HG03045 (cell line): ENCODE results near the gene ALPP.
"Not testable (repeated sequence)": the region's sequence is repeated elsewhere in the genome, so short reads cannot be mapped to it uniquely, and the experiment has no call there.

Source experiments
- ATAC-seq: cut with Tn5 transposase; IDR thresholded peaks from one replicate; pipeline ENCODE4 v1.9.1; 2021; ENCODE audit warnings: mild to moderate bottlenecking, moderate library complexity; ENCODE audit not compliant: unreplicated experiment

The ALPP gene

DNA sequence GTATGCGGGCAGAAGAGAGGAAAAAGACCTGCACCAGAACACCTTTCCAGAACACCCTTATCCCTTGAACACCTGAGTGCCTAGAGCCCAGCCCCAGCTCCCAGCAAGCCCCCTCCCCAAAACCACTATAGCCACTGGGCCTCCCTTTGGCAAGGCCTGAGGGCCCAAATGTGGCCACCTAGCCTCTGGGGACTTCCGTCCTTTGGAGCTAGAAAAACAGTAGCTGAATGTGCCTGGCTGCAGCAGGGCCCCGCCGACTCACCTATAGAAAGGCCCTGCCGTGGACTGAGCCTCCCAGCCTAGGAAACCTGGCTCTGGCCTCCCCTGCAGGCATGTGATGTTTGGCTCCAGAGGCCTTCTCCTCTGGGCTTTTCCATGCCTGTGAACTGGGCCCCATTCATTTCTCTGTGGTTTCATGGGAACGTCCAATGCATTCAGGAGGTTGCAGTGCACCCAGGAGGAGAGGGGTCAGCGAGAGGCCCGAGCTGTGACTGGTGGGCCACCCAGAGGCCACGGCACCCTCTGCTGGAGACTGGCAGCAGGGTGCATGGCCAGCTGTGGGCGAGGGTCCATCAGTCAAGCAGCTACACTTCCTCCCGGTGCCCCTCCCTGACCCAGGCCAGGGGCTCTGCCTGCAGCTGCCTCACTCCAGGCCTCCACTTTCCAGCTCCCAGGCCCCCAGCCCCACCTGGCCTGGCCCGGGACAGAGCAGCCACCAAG is 15.3 kb upstream of the ALPP start:
- not testable (repeated sequence) for ATAC-seq

DNA sequence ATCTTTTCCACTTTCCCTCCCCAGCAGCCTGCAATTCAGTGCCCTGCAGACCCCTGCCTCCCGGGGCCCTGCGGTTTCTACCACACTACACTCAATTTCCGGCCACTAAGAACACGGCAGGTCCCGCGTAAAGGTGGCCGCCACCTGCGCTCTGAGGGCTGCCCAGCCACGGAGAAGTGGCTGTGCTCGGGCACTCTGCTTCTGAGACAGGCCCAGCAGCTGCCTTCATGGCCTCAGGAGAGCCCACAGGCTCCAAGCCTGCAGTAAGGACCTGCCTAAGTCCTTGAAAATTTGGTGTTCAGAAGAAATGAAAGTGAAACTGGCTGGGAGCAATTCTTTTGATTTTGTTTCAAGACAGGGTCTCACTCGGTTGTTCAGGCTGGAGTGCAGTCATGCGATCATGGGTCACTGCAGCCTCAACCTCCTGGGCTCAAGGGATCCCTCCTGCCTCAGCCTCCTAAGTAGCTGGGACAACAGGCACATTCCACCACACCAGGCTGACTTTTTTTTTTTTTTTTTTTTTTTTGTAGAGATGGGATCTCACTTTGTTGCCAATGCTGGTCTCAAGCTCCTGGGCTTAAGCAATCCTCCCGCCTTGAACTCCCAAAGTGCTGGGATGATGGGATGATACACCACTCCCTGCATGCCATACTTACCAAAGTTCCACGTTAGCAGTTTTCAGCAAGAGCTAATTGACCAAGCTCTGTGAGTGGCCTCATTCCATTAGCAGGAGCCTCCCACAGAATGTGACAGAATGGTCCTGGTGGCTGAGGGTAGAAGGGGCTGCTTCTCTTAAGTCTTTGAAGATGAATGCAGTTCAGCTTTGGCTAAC is 14.6 kb upstream of the ALPP start:
- ATAC-seq, result no peak

DNA sequence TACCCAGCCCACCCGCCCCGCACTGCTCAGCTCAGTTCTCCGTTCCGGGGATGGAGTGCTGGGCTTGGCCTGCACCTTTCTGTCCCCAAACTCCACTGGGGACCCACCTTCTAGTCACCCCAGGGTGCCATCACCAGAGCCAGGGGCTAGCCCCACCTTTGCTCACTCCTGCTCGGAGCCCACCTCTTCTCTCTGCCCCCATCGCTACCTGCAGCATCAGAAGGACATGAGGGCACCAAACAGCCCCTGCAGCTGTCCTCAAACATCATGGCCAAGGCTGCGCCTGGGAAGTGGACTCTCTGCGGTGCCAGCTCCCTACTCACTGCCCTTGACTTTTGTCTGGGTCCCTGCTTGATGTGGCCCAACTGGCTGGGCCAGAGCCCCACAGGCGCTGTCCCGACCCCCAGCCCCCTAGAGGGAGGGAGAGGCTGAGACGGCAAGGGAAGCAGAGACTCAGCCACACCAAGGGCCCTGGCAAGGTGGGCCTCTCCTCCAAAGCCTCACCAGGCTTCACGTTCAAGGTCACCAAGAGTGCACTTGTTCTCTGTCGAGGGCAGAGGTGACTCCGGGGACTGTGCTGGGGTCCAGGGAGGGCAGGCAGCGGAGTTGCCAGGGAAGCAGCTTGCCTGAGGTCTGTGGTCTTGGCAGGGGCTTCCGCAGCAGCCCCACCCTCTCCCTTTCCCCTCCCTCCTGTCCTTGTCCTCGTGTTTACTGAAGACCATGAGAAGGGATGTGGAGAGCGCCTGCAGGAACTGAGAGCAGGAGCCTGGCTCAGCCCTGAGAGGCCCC is 13.6 kb upstream of the ALPP start:
- ATAC-seq, result not testable (repeated sequence)

DNA sequence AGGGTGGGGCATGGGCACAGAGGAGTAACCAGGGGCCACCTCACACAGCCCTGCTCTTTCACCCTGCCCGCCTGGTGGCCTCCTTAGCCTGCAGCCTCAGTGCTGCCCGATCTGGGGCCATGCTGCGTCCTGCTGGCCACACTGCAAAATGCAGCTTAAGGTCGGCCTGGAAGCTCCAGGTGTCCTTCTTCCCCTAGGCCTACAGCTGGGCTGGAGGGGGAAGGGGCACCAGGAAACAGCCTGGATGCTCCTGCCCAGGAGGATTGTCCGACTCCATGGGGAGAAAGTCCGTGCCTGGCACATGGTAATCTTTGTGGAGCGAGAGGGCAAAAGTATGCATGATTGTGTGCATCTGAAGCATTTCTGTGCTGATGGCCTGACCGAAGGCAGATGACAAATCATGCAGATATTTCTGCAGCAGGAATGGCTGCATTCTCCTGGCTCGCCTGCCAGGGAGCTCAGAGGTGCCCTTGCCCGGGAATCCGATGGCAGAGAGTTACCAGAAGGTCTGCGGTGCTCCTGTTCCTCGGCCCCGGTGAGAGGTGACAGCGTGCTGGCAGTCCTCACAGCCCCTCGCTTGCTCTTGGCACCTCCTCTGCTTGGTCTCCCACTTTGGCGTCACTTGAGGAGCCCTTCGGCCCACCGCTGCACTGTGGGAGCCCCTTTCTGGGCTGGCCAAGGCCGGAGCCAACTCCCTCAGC is 12.8 kb upstream of the ALPP start:
- no peak for ATAC-seq

DNA sequence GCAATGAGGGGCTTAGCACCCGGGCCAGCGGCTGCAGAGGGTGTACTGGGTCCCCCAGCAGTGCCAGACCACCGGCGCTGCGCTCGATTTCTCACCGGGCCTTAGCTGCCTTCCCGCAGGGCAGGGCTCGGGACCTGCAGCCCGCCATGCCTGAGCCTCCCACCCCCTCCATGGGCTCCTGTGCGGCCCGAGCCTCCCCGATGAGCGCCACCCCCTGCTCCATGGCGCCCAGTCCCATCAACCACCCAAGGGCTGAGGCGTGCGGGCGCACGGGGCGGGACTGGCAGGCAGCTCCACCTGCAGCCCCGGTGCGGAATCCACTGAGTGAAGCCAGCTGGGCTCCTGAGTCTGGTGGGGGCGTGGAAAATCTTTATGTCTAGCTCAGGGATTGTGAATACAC is 12.1 kb upstream of the ALPP start:
- not testable (repeated sequence) for ATAC-seq

DNA sequence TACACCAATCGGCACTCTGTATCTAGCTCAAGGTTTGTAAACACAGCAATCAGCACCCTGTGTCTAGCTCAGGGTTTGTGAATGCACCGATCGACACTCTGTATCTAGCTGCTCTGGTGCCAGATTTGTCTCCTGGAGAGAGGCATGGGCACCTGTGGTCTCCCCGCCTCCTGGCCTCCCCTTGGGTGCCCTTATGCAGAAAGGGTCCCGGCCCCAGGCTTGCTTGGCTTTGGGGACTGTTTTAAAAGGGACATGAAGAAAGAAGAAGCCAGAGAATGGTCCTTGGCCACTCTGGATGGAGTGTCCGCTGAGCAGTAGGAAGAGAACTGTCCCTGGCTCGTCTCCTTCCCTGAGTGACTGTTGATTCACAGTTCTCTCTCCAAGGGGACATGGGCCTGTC is 11.5 kb upstream of the ALPP start:
- ATAC-seq, result no peak

DNA sequence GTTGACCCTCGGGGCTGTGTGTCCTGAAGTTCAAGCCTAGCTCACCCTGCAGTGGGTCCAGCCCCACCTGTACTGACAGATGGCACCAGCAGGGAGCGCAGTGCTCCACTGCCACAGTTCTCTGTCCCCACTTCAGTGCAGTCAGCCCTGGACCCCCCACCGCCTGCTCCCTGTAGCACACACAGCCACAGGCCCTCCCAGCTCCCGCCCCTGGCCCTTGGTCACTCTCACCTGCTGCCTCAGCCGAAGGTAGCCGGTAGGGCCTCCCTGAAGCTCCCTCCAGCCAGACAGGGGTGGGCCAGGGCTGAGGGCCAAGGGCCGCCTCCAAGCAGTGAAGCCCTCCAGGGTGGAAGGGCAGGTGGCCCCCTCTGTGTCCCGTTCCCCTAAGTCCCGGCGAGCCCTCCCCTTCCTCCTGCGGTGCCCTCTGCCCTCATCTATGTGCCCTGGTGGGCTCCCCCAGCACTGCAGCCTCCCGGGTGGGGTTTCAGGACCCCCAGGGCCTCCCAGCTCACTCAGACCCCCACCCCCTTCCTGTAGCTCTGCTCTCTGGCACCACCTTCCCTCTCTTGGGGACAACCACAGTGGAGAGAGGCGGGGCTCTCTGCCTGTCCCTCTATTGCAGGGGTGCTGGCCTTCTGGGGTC is 10.8 kb upstream of the ALPP start:
- no peak for ATAC-seq

DNA sequence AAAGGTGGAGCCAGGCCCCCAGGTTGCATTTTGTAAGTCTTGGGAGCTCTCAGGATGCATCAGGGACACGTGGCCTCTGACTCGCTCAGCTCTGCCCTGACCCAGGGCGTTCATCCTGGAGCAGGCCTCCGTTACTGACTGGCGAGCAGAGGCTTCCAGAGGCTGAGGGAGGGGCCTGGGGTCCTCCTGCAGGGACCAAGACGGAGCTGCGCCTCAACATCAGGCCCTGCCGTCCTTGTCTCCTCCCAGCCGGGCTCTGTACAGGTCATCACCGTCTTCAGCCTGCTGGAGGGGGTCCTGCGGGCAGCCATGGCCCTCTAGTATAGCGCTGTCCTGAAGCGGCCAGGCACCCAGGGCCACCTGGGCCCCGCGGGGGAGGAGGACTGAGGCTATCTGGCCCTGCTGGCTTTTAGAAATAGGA is 10.2 kb upstream of the ALPP start:
- ATAC-seq, result no peak

DNA sequence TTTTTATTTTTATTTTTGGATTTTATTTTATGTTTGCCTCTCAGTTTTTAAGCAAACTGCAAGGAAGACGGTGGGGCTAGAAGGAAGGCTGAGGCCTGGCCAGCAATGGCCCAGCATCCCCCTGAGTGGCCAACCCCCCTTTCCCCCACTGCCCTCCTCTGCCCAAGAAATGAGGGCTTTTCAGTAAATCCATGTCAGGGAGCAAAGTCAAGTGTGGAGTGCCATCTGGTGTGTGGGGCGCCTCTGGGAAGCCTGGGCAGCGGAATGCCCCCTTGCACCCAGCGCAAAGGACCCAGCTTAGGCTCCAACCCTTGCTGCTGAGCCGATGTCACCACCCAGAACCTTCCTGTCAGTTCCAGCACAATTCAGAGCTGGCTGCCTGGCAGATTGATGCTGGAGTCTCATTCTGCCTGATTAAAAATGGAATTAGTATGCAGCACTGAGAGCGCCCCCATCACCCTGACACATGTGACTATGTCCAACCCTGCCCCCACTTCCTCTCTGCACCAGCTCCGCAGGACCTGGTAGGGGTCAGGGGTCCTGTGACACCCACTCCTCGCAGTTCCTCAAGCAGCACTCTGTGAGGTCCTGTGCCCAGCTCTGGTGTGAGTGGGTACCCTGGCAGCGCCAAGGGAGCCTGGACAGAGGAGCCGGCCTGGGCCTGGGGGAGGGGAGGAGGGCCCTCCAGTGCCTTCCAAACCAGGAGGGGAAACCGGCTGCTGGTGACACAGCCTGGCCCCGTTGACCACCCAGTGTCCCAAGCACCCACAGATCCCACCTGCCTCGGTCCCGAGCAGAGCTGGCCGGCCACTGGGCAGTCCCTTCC is 9.2 kb upstream of the ALPP start:
- ATAC-seq, result no peak

DNA sequence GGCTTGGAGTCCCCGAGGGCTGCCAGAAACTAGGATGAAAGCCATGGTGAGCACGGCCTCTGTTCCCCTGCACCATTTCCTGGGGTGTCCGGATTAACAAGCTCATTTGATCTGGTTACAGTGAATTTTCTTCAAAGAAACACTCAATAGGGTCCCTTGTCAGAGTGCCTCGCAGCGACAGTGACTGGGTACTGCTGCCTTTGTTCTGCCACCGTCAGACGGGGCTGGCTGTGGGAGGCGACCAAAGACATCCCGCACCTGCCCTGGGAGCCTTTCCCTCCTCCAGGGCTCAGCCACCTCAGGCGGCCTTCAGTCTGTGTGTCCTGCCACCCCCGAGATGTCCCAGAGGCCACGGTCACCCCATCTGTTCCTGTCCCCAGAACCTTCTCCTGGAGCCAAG is 8.5 kb upstream of the ALPP start:
- ATAC-seq, result not testable (repeated sequence)

DNA sequence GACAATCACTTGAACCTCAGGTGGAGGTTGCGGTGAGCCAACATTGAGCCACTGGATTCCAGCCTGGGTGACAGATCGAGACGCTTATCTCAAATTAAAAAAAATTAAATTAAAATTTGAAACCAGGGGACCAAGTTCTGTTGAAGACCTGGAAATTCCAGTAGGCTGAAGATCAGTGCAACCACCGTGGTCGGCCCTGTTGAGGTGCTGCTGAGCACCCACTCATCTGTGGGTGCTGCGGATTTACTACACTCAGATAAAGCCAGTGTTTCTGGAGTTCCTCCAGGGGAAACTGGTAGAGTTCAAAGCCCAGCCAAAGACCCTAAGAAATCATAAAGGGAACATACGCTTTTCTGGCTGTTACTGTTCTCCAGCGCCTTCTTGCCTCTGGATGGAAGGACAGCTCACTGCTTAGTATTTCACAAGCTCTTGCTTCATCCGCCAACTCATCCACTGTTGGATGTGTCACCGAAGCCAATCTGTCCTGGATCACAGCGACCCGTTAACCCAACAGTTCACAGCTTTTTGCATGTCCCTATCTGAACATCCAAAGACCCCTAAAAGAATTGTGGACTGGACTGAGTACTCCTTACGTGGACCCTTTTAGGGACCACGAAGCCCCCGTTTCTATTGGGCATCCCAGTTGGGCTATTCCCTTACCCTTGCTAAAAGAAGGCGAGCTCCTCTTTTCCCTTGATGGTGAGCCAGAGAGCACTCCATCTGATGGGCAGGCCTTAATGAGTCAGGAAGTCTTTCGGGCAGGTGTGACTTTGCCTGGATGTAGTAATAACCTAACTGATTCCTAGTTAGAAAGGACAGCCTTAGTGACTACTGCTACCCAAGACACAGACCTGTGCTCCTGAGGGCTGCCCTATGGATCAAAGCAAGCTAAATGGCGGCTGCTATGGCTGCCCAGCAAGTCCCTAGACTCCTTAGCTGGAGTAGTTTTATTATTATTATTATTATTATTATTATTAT is 6.0 kb upstream of the ALPP start:
- no peak for ATAC-seq

DNA sequence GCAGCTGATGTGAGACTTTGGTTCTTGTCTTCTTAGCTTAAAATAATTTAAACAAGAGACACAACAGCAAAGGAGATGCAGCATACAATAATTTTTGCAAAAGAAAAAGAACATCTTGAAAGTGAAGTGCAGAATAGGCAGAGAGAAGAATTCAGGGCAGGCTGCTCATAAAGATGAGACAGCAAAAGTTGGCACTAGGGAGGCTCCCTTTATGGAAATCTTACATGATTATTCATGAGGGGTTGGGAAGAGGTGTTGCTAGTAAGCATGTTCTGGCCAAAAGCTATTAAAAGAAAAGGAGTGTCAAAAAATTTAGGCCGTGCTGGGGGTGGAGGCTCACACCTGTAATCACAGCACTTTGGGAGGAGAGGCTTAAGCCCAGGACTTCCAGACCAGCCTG is 4.2 kb upstream of the ALPP start:
- ATAC-seq, result no peak

DNA sequence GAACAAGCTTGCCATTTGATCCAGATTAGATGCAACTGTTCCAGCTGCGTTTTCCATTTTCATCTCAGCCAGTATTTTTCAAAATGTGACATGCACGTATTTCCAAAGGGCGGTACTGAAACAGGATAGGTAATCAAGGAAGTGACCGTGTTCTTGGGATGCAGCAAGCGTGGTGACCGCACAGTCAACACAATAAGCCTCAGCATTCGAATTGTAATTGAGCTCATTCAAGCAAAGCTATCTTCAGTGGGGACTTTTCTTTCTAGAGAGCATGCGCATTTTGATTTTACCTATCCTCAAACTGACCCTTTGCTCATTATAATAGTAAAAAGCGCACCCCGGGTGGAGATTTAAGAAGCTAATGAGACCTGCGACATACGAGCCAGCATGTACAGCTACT is 3.4 kb upstream of the ALPP start:
- ATAC-seq, result no peak

DNA sequence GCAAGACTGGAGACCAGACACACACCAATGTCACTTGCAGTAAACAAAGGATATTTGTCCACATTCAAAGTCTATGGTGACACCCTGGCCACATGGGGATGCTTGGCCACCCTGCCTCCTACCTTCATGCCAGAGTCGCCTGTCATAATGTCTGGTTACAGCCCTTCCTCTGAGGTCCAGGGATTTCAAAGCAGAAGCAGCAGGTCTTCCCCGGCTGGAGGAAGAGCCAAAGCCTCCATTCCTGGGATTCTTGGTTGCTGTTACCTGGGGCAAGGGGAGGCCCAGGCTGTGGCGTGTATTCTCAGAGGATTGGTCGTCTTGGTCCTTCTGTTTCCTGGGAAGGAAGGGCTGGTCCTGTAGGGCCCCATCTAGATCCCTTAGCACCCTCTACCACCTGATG is 2.3 kb upstream of the ALPP start:
- ATAC-seq, result no peak

DNA sequence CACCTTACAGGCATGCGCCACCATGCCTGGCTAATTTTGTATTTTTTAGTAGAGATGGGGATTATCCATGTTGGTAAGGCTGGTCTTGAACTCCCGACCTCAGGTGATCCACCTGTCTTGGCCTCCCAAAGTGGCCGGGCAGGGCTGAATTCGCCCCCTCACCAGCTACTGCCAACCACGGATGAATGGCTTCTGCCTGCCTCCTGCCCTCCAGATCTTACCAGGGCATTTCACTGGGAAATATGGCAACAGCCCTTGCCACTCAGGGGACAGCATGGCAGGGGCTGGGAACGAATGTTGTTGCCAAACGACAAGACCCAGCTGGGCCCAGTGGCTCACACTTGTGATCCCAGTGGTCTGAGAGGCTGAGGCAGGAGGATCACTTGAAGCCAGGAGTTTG is 1.8 kb upstream of the ALPP start:
- no peak for ATAC-seq

DNA sequence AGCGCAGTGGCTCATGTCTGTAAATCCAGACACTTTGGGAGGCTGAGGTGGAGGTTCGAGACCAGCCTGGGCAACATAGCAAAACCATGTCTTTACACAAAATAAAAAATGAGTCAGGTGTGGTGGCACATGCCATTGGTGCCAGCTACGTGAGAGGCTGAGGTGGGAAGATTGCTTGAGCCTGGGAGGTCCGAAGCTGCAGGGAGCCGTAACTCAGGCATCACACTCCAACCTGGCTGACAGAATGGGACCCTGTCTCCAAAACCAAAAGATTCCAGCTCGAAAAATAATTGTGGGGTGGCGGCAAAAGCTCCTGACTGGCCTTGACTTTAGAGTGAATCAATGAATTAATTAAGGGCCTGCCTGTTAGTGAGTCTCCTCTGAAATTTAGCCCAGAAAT is 1.2 kb upstream of the ALPP start:
- no peak for ATAC-seq

DNA sequence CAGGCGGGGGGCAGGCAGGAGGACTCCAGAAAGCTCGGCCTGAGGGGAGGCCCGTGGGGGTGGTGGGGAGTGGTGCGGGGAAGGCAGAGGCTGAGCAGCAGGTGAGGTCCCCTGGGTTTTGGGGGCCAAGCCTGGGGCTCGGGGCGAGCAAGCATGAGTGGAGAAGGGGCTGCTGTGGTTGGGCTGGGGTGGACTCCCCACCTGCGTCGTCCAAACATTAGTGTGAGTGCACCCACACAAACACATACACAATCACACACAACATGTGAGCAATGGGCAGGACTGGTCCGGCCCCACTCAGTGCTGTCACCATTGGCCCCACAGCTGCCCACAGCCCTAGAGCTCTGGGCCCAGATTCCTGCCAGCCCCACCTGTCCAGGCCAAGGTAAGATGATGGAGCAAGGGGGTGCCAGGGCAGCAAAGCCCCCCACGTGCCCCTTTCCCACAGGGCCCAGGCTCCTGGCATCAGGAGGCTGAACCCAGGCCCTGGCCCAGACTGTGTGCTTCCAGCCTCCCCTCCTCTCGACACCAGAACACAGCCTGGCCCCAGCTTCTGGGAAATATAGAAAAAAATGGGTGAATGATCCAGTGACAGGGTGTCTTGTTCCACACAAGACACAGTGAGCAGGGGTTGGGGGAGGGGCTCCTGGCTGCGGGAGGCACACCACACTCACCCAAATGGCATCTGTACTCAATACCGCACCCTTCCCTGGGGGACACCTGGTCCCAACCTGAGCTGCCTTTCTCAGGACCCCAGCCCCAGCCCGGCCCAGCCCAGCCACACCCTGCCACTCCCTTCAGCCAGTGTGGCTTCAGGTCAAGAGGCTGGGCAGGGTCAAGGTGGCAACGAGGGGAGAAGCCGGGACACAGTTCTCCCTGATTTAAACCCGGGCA is 463 bp upstream of the ALPP start:
- ATAC-seq, result no peak
